Left lung (tissue), 10 donors: ENCODE results near the gene MEF2C. TPM values are rescaled to one million over a fixed set of nuclear protein-coding genes. Genes with fewer than 3 reads are reported as not detected.

Experiments
- ATAC-seq: fragments of 200-7000 bp; cut with Tn5 transposase; one replicate; pipeline ENCODE4 v1.9.1; 2020; ENCODE audit warnings: moderate library complexity
- DNase-seq, 4 donors: peaks; one replicate each; pipeline ENCODE4 v3.0.0-alpha.2; 2013 to 2020
- H3K27ac ChIP-seq, 2 donors: fragments of 200-600 bp; sonication (generic) in 1 of 2; one replicate each; pipeline versions ENCODE4 v1.5.0 to v1.8.0; 2020 to 2021
- H3K27me3 ChIP-seq, 2 donors: fragments of 200-600 bp; sonication (generic) in 1 of 2; one replicate each; pipeline versions ENCODE4 v1.5.0 to v1.8.0; 2020 to 2021
- H3K36me3 ChIP-seq, 2 donors: fragments of 200-600 bp; sonication (generic) in 1 of 2; one replicate each; pipeline versions ENCODE4 v1.5.0 to v1.8.0; 2020 to 2021
- H3K4me1 ChIP-seq, 2 donors: fragments of 200-600 bp; one replicate each; pipeline ENCODE4 v1.8.0; 2021
- H3K4me3 ChIP-seq, 2 donors: fragments of 200-600 bp; sonication (generic) in 1 of 2; one replicate each; pipeline versions ENCODE4 v1.5.0 to v1.8.0; 2020 to 2021; ENCODE audit warnings: mild to moderate bottlenecking in 1 of 2
- H3K9me3 ChIP-seq, 2 donors: fragments of 200-600 bp; sonication (generic) in 1 of 2; one replicate each; pipeline versions ENCODE4 v1.5.0 to v1.8.0; 2020 to 2021
- CTCF ChIP-seq, 2 donors: fragments of 200-600 bp; sonication (generic) in 1 of 2; IDR thresholded peaks; one replicate each; pipeline versions ENCODE4 v1.5.0 to v1.8.0; 2021; ENCODE audit warnings: antibody characterized with exemption in 2 of 2
- intact Hi-C, 2 donors: fragments of 100-400 bp; cut with DNase I; formaldehyde crosslinking; loops; one replicate each; pipeline versions ENCODE4 v1.11.2 to v1.14.2; 2022
- polyA plus RNA-seq, 6 donors: library from polyadenylated mRNA; unstranded; fragments of 120-200 nt; gene quantifications; one replicate each; pipeline ENCODE4 v1.2.1, GENCODE V29; 2013; ENCODE audit not compliant: insufficient read length in 6 of 6
- total RNA-seq, 2 donors: library from RNA; stranded (reverse); fragmentation: NEBNext Ultra II Directional; extraction: Animal tissue kit (Norgen Biotek cat#: 25700); gene quantifications; one replicate each; pipeline ENCODE4 v1.2.1, GENCODE V29; 2021
- donor health status: DM: no; HTN: yes; CAD: no.
- donor health status: DM: no; HTN: no; CAD: no.

The MEF2C gene
- total and polyA plus RNA-seq, 8 donors: 45.7 to 97.3 (median 81.5) TPM

- DNase-seq: no peak
These were observed 175.6 kb downstream of the MEF2C start for GRCh38 chr5:88707216-88707965.

GRCh38 chr5:88702332-88702731 is 180.7 kb downstream of the MEF2C start:
- Histone ChIP-seq H3K9me3 (no peaks in the 10 kb centered on the region), H3K27ac (no peak overlapping the region), H3K4me3 (no peak overlapping the region), H3K36me3 (no peaks in the 10 kb centered on the region), H3K27me3 (peaks cover 22 to 60% of the 10 kb centered on the region in 2 donors), H3K4me1 (no peaks in the 10 kb centered on the region)
- intact Hi-C loops: no loop called here
- no peak for DNase-seq
- ATAC-seq: no peak
- TF ChIP-seq CTCF (IDR thresholded peaks at IDR 0.05): no peak

More at GRCh38 chr5:88707216-88707965, 175.6 kb downstream of the MEF2C start:
- no peak for ATAC-seq
- intact Hi-C loops: no loop called here
- no peak for TF ChIP-seq CTCF (IDR thresholded peaks at IDR 0.05)
- Histone ChIP-seq H3K9me3 (no peaks in the 10 kb centered on the region), H3K36me3 (no peaks in the 10 kb centered on the region), H3K27ac (no peak overlapping the region), H3K27me3 (peaks cover 0 to 14% of the 10 kb centered on the region in 2 donors), H3K4me3 (no peak overlapping the region), H3K4me1 (no peaks in the 10 kb centered on the region)

- no peak for TF ChIP-seq CTCF (IDR thresholded peaks at IDR 0.05)
- DNase-seq (no peak), ATAC-seq (no peak)
- intact Hi-C loops: no loop called here
- no peaks in the 10 kb centered on the region for H3K4me1 ChIP-seq
- H3K27me3 ChIP-seq: peaks cover 44 to 77% of the 10 kb centered on the region in 2 donors
- no peak overlapping the region for H3K4me3 ChIP-seq
- no peaks in the 10 kb centered on the region for H3K9me3 ChIP-seq
- no peak overlapping the region for H3K27ac ChIP-seq
- H3K36me3 ChIP-seq: no peaks in the 10 kb centered on the region
These were observed 182.9 kb downstream of the MEF2C start for GRCh38 chr5:88700121-88700520.

GRCh38 chr5:88698290-88698689 is 184.7 kb downstream of the MEF2C start:
- Histone ChIP-seq H3K36me3 (no peaks in the 10 kb centered on the region), H3K4me1 (no peaks in the 10 kb centered on the region), H3K27ac (no peak overlapping the region), H3K9me3 (no peaks in the 10 kb centered on the region), H3K4me3 (no peak overlapping the region), H3K27me3 (peaks cover 62 to 90% of the 10 kb centered on the region in 2 donors)
- ATAC-seq (no peak), DNase-seq (no peak)
- no peak for TF ChIP-seq CTCF (IDR thresholded peaks at IDR 0.05)
- intact Hi-C loops: no loop called here

- intact Hi-C loops: no loop called here
- H3K27me3 ChIP-seq: peaks cover 75 to 100% of the 10 kb centered on the region in 2 donors
- ATAC-seq (no peak), DNase-seq (no peak)
- H3K4me1 ChIP-seq: peaks cover 3 to 12% of the 10 kb centered on the region in 2 donors
- H3K9me3 ChIP-seq: no peaks in the 10 kb centered on the region
- H3K36me3 ChIP-seq: no peaks in the 10 kb centered on the region
- H3K4me3 ChIP-seq: no peak overlapping the region
- no peak overlapping the region for H3K27ac ChIP-seq
- TF ChIP-seq CTCF (IDR thresholded peaks at IDR 0.05): no peak
These were observed 186.5 kb downstream of the MEF2C start for GRCh38 chr5:88696466-88696865.
